BE2C (cell line): Measurements from ENCODE around the gene FST.

ENCODE experiments used
- DNase-seq: peaks from one replicate; pipeline ENCODE4 v3.0.0-alpha.2; 2020
- H3K27me3 ChIP-seq: fragments of 250-450 bp; sonication (Bioruptor Pico); 2 replicates; pipeline ENCODE4 v1.5.1; 2020; ENCODE audit warnings: mild to moderate bottlenecking
- H3K36me3 ChIP-seq: fragments of 250-450 bp; sonication (Bioruptor Pico); 2 replicates; pipeline ENCODE4 v1.5.1; 2020; ENCODE audit warnings: mild to moderate bottlenecking
- H3K4me1 ChIP-seq: fragments of 250-450 bp; sonication (Bioruptor Pico); 2 replicates; pipeline ENCODE4 v1.5.1; 2020
- H3K4me3 ChIP-seq: 2 replicates; pipeline ENCODE4 v1.5.1; 2011; ENCODE audit warnings: low read depth, low read length
- H3K9me3 ChIP-seq: fragments of 250-450 bp; sonication (Bioruptor Pico); 2 replicates; pipeline ENCODE4 v1.5.1; 2020
- CTCF ChIP-seq: IDR thresholded peaks from 2 replicates; pipeline ENCODE4 v1.5.1; 2012; ENCODE audit warnings: mild to moderate bottlenecking, low read depth, low read length

The FST gene

DNA sequence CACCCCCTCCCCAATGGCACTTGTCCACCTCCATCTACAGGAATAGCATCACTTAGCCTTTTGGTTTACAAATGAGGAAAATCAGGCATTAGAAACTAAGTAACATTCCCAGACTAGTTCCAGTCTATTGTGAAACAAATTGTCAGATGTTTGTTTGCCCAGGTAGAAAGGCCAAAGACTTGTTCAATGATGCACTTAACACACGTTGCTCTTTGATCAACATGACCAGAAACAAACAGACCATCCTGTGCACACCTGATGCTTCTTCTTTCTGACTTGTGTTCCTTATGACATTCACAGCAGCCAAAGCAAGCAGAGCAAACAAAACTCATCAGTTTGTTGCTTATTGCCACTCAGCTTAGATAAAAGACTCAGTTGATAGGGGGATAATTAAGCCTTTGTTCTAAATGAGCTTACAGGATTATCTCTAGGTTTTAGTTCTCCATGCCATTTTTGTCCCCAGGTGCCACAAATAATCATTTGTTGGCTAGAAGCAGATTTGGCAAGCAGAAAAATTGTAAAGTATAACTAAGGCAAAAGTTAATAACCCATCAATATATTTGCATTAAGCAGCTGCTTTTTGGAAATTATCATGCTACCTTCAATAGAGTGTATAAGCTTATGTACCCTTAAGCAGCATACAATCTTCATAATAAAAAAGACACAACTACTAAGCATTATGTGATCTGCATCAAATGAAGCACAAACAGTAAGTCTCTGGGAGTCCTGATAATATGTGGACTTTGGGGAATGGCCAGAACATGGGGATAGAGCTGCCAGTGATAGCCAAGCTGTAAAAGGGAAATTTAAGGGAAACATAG lies 26.3 kb upstream of the FST start:
- Histone ChIP-seq H3K9me3 (no peaks in the 10 kb centered on the region), H3K36me3 (no peaks in the 10 kb centered on the region), H3K27me3 (no peaks in the 10 kb centered on the region), H3K4me3 (no peak overlapping the region), H3K4me1 (no peaks in the 10 kb centered on the region)
- no peak for DNase-seq
- TF ChIP-seq CTCF: no peak

DNA sequence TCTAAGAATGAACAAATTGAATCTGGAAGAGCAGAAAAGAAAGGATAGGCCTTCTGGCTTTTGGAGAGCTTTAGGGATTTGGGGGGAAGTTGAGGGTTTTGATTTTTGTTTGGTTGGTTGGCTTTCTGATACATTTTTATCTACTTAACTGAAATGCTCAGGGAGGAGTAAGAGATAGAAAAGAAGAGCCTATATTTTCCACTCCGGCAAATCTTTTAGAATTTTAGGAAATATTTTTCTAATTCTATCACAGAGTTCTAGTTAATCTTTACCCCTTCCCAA lies 25.8 kb upstream of the FST start:
- Histone ChIP-seq H3K4me1 (no peaks in the 10 kb centered on the region), H3K36me3 (no peaks in the 10 kb centered on the region), H3K27me3 (no peaks in the 10 kb centered on the region), H3K9me3 (no peaks in the 10 kb centered on the region), H3K4me3 (no peak overlapping the region)
- no peak for TF ChIP-seq CTCF
- no peak for DNase-seq

GRCh38 chr5:53456366-53456765 lies 24.1 kb upstream of the FST start:
- Histone ChIP-seq H3K36me3 (no peaks in the 10 kb centered on the region), H3K27me3 (no peaks in the 10 kb centered on the region), H3K4me3 (no peak overlapping the region), H3K4me1 (no peaks in the 10 kb centered on the region), H3K9me3 (no peaks in the 10 kb centered on the region)
- no peak for TF ChIP-seq CTCF
- no peak for DNase-seq

- no peak for TF ChIP-seq CTCF
- Histone ChIP-seq H3K36me3 (no peaks in the 10 kb centered on the region), H3K27me3 (no peaks in the 10 kb centered on the region), H3K4me1 (no peaks in the 10 kb centered on the region), H3K4me3 (no peak overlapping the region), H3K9me3 (no peaks in the 10 kb centered on the region)
- no peak for DNase-seq
Observed at GRCh38 chr5:53463909-53464621, 16.4 kb upstream of the FST start.

DNA sequence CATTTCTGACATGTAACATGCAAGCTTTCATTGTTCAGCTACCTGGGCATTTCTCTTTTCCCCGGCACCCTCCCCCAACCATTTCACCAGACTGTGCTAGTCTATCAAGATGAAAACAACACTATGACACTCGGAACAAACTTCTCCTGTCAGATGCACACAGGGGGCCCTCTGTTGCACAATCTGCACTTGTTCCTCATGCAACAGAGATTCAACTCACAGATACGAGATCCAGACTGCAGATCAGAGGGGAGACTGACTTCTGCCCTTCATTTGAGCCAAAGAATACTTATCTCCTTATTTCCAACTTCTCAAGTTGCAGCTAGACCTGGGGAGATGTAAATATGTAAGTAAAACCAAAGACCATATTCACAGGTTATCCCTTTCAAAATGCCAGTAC lies 15.7 kb upstream of the FST start:
- H3K27me3 ChIP-seq: no peaks in the 10 kb centered on the region
- no peak for TF ChIP-seq CTCF
- H3K4me3 ChIP-seq: no peak overlapping the region
- no peak for DNase-seq
- H3K36me3 ChIP-seq: no peaks in the 10 kb centered on the region
- no peaks in the 10 kb centered on the region for H3K4me1 ChIP-seq
- no peaks in the 10 kb centered on the region for H3K9me3 ChIP-seq
